Measurements from ENCODE around the gene SYCE3.

DNA sequence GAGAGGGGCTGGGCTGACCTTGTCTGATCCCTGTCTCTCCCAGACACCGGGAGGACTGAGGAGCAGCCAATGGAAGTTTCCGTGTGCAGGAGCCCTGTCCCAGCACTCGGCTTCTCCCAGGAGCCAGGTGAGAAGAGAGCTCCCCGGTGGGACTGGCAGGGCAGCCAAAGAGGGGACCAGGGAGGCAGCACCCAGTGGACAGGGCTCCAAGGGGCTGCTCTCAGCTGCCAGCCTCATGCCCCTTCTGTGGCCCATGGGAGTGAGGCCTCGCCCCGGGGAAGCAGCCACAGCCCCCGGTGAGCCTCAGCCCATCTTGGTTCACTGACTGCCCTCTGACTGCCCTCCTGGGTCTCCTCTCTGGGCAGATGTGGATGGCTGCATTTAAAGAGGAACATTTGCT is 44.1 kb downstream of the SYCE3 start:
- TF ChIP-seq, protein P1, sequence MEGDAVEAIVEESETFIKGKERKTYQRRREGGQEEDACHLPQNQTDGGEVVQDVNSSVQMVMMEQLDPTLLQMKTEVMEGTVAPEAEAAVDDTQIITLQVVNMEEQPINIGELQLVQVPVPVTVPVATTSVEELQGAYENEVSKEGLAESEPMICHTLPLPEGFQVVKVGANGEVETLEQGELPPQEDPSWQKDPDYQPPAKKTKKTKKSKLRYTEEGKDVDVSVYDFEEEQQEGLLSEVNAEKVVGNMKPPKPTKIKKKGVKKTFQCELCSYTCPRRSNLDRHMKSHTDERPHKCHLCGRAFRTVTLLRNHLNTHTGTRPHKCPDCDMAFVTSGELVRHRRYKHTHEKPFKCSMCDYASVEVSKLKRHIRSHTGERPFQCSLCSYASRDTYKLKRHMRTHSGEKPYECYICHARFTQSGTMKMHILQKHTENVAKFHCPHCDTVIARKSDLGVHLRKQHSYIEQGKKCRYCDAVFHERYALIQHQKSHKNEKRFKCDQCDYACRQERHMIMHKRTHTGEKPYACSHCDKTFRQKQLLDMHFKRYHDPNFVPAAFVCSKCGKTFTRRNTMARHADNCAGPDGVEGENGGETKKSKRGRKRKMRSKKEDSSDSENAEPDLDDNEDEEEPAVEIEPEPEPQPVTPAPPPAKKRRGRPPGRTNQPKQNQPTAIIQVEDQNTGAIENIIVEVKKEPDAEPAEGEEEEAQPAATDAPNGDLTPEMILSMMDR (IDR thresholded peaks at IDR 0.05): no peak
- TF ChIP-seq, protein P2, sequence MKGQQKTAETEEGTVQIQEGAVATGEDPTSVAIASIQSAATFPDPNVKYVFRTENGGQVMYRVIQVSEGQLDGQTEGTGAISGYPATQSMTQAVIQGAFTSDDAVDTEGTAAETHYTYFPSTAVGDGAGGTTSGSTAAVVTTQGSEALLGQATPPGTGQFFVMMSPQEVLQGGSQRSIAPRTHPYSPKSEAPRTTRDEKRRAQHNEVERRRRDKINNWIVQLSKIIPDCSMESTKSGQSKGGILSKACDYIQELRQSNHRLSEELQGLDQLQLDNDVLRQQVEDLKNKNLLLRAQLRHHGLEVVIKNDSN (IDR thresholded peaks at IDR 0.05; ENCODE audit: borderline replicate concordance, low read depth): no peak
- TF ChIP-seq JUND (IDR thresholded peaks at IDR 0.05) (no peak), TCF12 (IDR thresholded peaks at IDR 0.05) (no peak), EZH2phosphoT487 (IDR thresholded peaks at IDR 0.05; ENCODE audit: borderline replicate concordance, low read depth) (no peak), MXI1 (IDR thresholded peaks at IDR 0.05; ENCODE audit: low read depth, low read length) (no peak), RXRA (IDR thresholded peaks at IDR 0.05; ENCODE audit: borderline replicate concordance, low read depth) (no peak), ELF1 (IDR thresholded peaks at IDR 0.05) (no peak), RAD21 (IDR thresholded peaks at IDR 0.05; ENCODE audit: low read length) (no peak), CHD2 (IDR thresholded peaks at IDR 0.05; ENCODE audit: low read length, partially characterized antibody) (no peak)
